Tibial artery (tissue), 4 donors: ENCODE measurements around the gene RSKR.
A peak's percentile ranks its signal among the peaks of the same experiment; 100 is the strongest.
"Not testable (repeated sequence)": the region's sequence is repeated elsewhere in the genome, so short reads cannot be mapped to it uniquely, and the experiment has no call there.

Experiments used
- DNase-seq, 2 donors: peaks; one replicate each; pipeline ENCODE4 v3.0.0-alpha.2; 2019
- H3K27ac ChIP-seq, 2 donors: fragments of 200-600 bp; sonication (generic) in 1 of 2; 1 replicate in 1 of 2; 2 replicates in 1 of 2; pipeline ENCODE4 v1.5.1; 2018 to 2019; ENCODE audit warnings: mild to moderate bottlenecking in 1 of 2
- H3K27me3 ChIP-seq, 2 donors: fragments of 200-600 bp; sonication (generic) in 1 of 2; one replicate each; pipeline versions ENCODE4 v1.5.1 to v1.6.0; 2016 to 2019
- H3K36me3 ChIP-seq, 3 donors: fragments of 200-600 bp; sonication (generic) in 2 of 3; one replicate each; pipeline ENCODE4 v1.5.1; 2016 to 2019; ENCODE audit warnings: mild to moderate bottlenecking in 2 of 3
- H3K4me1 ChIP-seq, 4 donors: fragments of 200-600 bp; sonication (generic) in 2 of 4; 1 replicate in 3 of 4; 2 replicates in 1 of 4; pipeline ENCODE4 v1.5.1; 2016 to 2019
- H3K4me3 ChIP-seq, 2 donors: fragments of 200-600 bp; sonication (generic) in 1 of 2; 1 replicate in 1 of 2; 2 replicates in 1 of 2; pipeline ENCODE4 v1.5.1; 2018 to 2019; ENCODE audit warnings: mild to moderate bottlenecking in 2 of 2
- H3K9me3 ChIP-seq, 3 donors: fragments of 200-600 bp; sonication (generic) in 1 of 3; one replicate each; pipeline ENCODE4 v1.5.1; 2016 to 2019
- CTCF ChIP-seq, 2 experiments: fragments of 200-600 bp in 1 of 2; fragments of 450-650 bp in 1 of 2; IDR thresholded peaks; one replicate each; pipeline ENCODE4 v1.5.1; 2017 to 2019; ENCODE audit warnings: antibody characterized with exemption in 2 of 2, mild to moderate bottlenecking in 1 of 2, moderate library complexity in 1 of 2
- intact Hi-C: fragments of 100-400 bp; cut with DNase I; formaldehyde crosslinking; loops from one replicate; pipeline ENCODE4 v1.15.0; 2023; ENCODE audit warnings: low total_unique reads

The RSKR gene

DNA sequence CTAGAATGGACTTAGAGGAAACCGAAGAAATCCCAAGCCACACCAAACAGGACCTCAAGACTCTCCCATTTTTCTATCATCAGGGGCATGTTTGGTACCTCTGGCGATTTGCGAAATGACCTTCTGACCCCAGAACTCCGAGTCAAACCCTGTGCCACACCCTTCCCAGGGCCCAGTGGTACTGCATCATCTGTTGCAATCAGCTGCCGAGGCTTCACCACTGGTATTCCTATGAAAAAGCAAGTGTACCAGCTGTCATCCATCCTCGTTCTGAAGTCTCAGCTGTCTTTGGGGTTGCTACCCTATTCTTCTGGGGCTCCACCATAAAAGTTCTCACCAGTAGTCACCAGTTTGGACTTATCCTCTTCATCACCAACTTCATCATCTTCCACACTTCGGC is 2.3 kb upstream of the RSKR start:
- DNase-seq = no peak
- H3K36me3 ChIP-seq = peaks cover 67 to 90% (median 68%) of the 10 kb centered on the region in 3 donors
- intact Hi-C loops = no loop called here

DNA sequence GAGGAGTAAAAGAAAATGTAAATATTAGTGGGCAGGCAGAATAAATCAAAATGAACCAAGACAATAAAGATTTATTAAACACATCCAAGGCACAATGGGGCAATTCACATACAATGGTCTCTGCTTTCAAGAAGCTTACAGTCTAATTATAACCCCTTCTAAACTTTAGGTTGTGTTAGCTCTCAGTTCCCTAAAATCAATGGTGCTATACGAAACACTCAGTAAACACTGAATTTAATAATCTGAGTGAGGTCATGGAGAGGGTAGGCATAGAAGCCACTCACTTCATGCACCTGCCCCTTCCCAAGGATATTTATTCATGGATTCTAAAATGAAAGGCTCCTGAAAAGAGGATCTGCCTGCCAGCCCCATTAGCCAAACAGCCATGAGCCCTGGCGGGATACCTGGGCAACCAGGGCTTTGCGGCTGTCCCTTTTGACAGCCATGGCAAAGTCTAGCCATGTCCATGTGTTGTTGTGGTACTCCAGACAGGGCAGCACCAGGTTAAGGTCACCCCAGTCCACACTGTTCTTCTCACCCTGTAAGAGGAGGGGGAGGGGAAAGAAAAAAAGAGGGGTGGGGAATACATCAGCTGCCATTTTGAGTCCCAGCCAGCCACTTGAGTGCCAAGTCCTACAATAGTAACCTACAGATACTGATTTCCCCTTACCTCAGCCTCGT is 1.4 kb upstream of the RSKR start:
- intact Hi-C loops = no loop called here
- Histone ChIP-seq H3K36me3 (peaks cover 58 to 90% (median 59%) of the 10 kb centered on the region in 3 donors), H3K4me3 (no peak overlapping the region), H3K9me3 (no peaks in the 10 kb centered on the region), H3K27me3 (no peaks in the 10 kb centered on the region), H3K4me1 (no peaks in the 10 kb centered on the region), H3K27ac (no peak overlapping the region)
- no peak for DNase-seq
- TF ChIP-seq CTCF (IDR thresholded peaks at IDR 0.05) = no peak

More for the DNA sequence above, 2.3 kb upstream of the RSKR start:
- Histone ChIP-seq H3K4me1 (no peaks in the 10 kb centered on the region), H3K27ac (no peak overlapping the region), H3K4me3 (no peak overlapping the region), H3K27me3 (no peaks in the 10 kb centered on the region), H3K9me3 (no peaks in the 10 kb centered on the region)
- TF ChIP-seq CTCF (IDR thresholded peaks at IDR 0.05) = no peak

GRCh38 chr17:28612936-28613872 is 781 bp downstream of the RSKR start:
- peak; percentile 54 to 58 for TF ChIP-seq CTCF (IDR thresholded peaks at IDR 0.05)
- no peaks in the 10 kb centered on the region for H3K4me1 ChIP-seq
- peaks cover 36 to 71% (median 37%) of the 10 kb centered on the region in 3 donors for H3K36me3 ChIP-seq
- no peak overlapping the region for H3K27ac ChIP-seq
- intact Hi-C loops = loop anchor here (5.0 kb wide), 2 partner anchors 61 to 116 kb away; partner anchors contain the start of gene UNC119
- DNase-seq = peak in 1 of 2 donors; percentile 30
- H3K27me3 ChIP-seq = no peaks in the 10 kb centered on the region
- no peak overlapping the region for H3K4me3 ChIP-seq
- no peaks in the 10 kb centered on the region for H3K9me3 ChIP-seq

DNA sequence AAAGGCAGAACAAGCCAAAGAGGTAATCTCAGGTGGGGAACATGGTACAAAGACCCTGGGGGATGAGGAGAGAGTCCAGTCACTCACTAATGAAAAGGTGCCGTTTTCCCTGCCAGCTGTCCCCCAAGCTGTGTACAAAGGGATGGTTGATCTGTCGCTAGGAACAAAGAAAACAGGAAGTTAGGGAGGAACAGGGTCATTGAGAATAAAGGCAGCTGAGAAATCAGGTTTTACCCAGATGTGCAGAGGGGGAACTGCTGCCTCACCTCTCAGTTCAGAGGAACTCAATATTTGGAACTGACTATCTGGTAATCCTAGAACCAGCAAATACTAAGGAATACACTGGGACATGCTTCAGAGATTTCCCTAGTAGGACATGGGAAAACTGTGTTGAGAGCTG is 1.5 kb downstream of the RSKR start:
- Histone ChIP-seq H3K27me3 (no peaks in the 10 kb centered on the region), H3K27ac (no peak overlapping the region), H3K4me3 (no peak overlapping the region), H3K36me3 (peaks cover 29 to 64% (median 30%) of the 10 kb centered on the region in 3 donors), H3K4me1 (no peaks in the 10 kb centered on the region), H3K9me3 (no peaks in the 10 kb centered on the region)
- DNase-seq = no peak
- intact Hi-C loops = loop anchor here (5.0 kb wide), 2 partner anchors 60 to 115 kb away; partner anchors contain the start of gene UNC119
- no peak for TF ChIP-seq CTCF (IDR thresholded peaks at IDR 0.05)

GRCh38 chr17:28610376-28610775 is 3.6 kb downstream of the RSKR start:
- Histone ChIP-seq H3K9me3 (no peaks in the 10 kb centered on the region), H3K4me3 (no peak overlapping the region), H3K27ac (no peak overlapping the region), H3K27me3 (no peaks in the 10 kb centered on the region), H3K4me1 (no peaks in the 10 kb centered on the region), H3K36me3 (peaks cover 8 to 48% (median 12%) of the 10 kb centered on the region in 3 donors)
- intact Hi-C loops = loop anchor here (5.0 kb wide), 2 partner anchors 58 to 113 kb away; partner anchors contain the start of gene UNC119
- DNase-seq = no peak
- no peak for TF ChIP-seq CTCF (IDR thresholded peaks at IDR 0.05)

- H3K4me3 ChIP-seq, H3K36me3 ChIP-seq, H3K9me3 ChIP-seq, DNase-seq, H3K4me1 ChIP-seq, H3K27ac ChIP-seq, H3K27me3 ChIP-seq, intact Hi-C loops: not testable (repeated sequence)
Measured at GRCh38 chr17:28604031-28604430, 10.0 kb downstream of the RSKR start.
